ENCODE data around the gene ZFAND6. TPM values are rescaled to one million over a fixed set of nuclear protein-coding genes. Genes with fewer than 3 reads are reported as not detected.

ZFAND6 gene
- total RNA-seq, 2 donors from 2014 or later = 85.5 to 91.6 TPM

DNA sequence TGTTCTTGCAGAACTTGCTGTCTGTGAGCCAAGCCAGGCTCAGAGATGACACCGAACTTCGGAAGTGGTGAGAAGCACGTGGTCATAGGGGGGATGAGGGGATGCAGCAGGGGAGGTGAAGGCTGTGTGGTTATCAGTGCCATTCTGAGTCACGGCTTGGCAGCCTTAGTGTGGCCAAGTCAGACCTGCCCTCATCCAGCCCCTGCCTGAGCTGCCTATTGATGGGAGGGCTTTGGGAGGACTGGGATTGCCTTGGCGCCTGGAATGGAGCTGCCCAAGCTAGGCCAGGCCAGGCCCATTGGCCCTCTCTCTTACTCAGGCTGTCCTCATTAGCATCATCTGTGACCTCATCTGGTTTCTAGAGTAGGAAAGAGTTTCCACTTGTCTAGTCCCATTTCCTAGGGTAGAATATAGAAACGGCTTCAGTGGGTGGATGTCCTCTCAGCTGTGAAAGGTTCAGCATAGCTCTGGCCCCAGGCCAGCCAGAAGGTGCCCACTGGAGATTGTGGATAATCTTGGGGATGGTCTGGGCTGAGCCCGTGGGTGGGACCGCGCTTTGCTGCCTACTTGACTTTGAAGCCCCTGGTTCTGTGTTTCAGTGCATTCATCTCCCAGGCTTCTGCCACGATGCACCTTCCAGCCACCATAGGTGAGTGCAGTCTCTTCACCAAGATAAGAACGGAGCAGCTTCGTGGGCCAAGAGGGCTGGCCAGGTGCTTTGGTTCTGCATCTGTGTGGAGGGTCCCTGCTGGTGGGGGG lies 100.5 kb downstream of the ZFAND6 start:
- no peak for ATAC-seq
- H3K27ac Mint-ChIP-seq = peak overlapping the region; percentile 39

DNA sequence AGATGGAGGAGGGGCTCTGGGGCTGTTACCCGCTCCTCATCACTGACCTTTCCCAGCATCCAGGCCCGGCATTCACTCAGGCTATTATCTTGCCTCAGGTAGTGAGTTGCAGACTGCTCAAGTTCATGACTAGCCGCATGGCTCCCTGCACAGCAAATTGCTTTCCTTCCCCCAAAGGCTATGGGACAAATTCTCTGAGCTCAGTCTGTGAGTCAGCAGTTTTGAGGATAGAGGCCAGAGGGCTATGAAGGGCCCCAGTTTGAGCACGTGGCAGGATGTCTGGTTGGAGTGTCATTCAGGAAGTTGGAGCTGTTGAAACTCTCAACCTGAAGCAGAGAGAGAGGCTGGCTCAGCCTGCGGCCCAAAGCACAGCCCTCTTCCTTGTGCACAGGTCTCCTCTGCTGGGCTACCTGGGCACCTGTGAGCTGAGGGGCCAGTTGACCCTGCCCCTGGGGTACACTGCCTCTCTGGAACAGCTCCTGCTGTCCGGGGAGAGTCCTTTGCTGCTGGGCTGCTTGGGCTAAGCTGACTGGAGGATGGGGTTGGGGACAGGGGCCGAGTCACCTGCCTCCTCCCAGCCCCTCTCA lies 101.2 kb downstream of the ZFAND6 start:
- peak overlapping the region; percentile 39 for H3K27ac Mint-ChIP-seq
- peak; percentile 73 for ATAC-seq
- no peak for DNase-seq
- H3K4me3 Mint-ChIP-seq = no peak overlapping the region
- peaks cover 7% of the 10 kb centered on the region for H3K4me1 Mint-ChIP-seq
- no peaks in the 10 kb centered on the region for H3K9me3 ChIP-seq (ENCODE audit: control insufficient read depth, low read length, poor library complexity, severe bottlenecking)
- H3K36me3 Mint-ChIP-seq (ENCODE audit: low read depth) = peaks cover 6% of the 10 kb centered on the region
- H3K27me3 Mint-ChIP-seq = no peaks in the 10 kb centered on the region

More for the DNA sequence above, 100.5 kb downstream of the ZFAND6 start:
- Mint-ChIP-seq H3K36me3 (ENCODE audit: low read depth) (peaks cover 6% of the 10 kb centered on the region), H3K4me1 (peaks cover 9% of the 10 kb centered on the region), H3K27me3 (no peaks in the 10 kb centered on the region), H3K4me3 (no peak overlapping the region)
- DNase-seq = no peak
- no peaks in the 10 kb centered on the region for H3K9me3 ChIP-seq (ENCODE audit: control insufficient read depth, low read length, poor library complexity, severe bottlenecking)

DNA sequence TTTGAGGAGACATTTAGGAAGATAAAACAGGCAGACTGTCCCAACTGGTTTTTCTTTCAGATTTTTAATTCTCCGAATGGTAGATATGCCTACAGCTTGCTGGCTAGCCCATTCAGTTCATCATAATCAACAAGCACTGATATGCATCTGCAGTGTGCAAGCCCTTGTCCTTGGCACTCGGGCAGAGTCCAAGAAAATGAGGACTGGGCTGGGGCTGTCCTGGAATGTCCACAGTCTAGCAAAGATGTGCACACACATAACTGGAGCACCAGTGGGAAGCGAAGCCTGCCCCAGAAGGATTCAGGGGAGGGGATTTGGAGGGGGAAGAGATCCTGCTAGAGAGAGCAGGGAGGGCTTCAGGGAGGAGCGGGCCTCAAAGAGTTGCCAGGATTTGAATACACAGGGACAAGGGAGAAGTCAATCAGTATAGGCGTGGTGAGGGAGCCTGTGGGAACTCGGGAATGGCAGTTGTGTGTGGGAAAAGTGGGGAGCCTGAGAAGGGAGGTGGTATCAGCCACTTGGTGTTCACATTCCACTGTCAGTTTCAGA lies 102.1 kb downstream of the ZFAND6 start:
- peaks cover 6% of the 10 kb centered on the region for H3K36me3 Mint-ChIP-seq (ENCODE audit: low read depth)
- H3K27me3 Mint-ChIP-seq = no peaks in the 10 kb centered on the region
- peaks cover 7% of the 10 kb centered on the region for H3K4me1 Mint-ChIP-seq
- DNase-seq (no peak), ATAC-seq (no peak)
- H3K27ac Mint-ChIP-seq = peak overlapping the region; percentile 39
- H3K4me3 Mint-ChIP-seq = no peak overlapping the region
- no peaks in the 10 kb centered on the region for H3K9me3 ChIP-seq (ENCODE audit: control insufficient read depth, low read length, poor library complexity, severe bottlenecking)

DNA sequence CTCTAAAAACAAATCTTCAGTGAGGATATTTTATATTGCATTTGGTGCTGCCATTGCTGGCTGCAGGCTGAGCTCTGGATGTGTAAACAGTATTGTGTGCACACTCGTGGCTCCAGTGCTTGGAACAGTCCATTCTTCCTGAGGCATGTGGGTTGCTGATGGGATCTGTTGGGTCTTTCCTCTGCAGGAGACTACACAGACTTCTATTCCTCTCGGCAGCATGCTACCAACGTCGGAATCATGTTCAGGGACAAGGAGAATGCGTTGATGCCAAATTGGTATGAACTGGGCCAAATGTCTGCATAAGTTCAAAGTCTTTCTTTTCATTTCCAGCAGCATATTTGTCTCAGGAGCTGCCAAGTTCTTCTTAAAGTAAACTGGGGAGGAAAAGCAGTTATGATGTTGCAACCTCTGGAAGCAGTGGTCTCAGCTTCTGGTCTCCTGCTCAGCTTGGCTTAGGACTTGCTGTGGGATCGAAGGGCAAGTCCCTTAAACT lies 102.6 kb downstream of the ZFAND6 start:
- H3K9me3 ChIP-seq (ENCODE audit: control insufficient read depth, low read length, poor library complexity, severe bottlenecking) = no peaks in the 10 kb centered on the region
- no peak for ATAC-seq
- Mint-ChIP-seq H3K27me3 (no peaks in the 10 kb centered on the region), H3K36me3 (ENCODE audit: low read depth) (peaks cover 6% of the 10 kb centered on the region), H3K27ac (no peak overlapping the region), H3K4me1 (peaks cover 7% of the 10 kb centered on the region), H3K4me3 (no peak overlapping the region)
- DNase-seq = no peak

DNA sequence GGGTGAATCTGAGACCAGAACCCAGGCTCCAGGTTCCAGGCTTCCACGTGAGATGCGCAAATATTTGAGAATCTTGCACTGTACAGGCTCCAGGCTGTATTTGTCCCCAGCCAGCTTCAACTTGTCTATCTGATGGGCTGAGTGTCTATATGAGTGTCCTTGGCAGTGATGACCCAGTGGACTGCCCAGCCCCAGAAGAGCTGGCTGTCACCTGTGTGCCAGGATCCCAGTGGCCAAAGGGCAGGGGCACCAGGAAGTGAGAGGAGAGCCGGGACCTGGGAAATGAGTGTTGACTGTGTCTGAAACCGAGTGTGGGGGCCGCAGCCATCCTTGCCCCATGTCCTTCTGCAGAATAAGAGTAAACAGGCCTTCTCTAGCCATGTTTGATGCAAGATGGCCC lies 103.7 kb downstream of the ZFAND6 start:
- H3K27me3 Mint-ChIP-seq = no peaks in the 10 kb centered on the region
- no peak overlapping the region for H3K4me3 Mint-ChIP-seq
- no peak for ATAC-seq
- no peak overlapping the region for H3K27ac Mint-ChIP-seq
- peaks cover 7% of the 10 kb centered on the region for H3K4me1 Mint-ChIP-seq
- peaks cover 6% of the 10 kb centered on the region for H3K36me3 Mint-ChIP-seq (ENCODE audit: low read depth)
- no peak for DNase-seq
- no peaks in the 10 kb centered on the region for H3K9me3 ChIP-seq (ENCODE audit: control insufficient read depth, low read length, poor library complexity, severe bottlenecking)

DNA sequence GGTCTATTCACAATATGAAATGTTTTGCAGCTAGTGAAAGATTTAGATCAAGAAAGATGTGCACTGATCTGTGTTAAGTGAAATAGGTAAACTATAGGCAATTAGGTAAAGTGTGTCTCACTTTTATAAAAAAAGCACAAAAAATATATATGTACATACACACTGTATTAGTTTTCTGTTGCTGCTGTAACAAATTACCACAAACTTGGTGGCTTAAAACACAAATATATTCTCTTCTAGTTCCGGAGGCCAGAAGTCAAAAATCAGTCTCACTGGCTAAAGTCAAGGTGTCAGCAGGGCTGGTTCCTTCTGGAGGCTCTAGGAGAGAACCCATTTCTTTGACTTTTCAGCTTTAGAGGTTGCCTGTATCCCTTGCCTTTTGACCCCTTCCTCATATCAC lies 104.4 kb downstream of the ZFAND6 start:
- Mint-ChIP-seq H3K27me3 (no peaks in the 10 kb centered on the region), H3K36me3 (ENCODE audit: low read depth) (peaks cover 6% of the 10 kb centered on the region), H3K4me3 (no peak overlapping the region), H3K27ac (no peak overlapping the region), H3K4me1 (peaks cover 7% of the 10 kb centered on the region)
- no peak for ATAC-seq
- H3K9me3 ChIP-seq (ENCODE audit: control insufficient read depth, low read length, poor library complexity, severe bottlenecking) = no peaks in the 10 kb centered on the region
- DNase-seq = no peak

DNA sequence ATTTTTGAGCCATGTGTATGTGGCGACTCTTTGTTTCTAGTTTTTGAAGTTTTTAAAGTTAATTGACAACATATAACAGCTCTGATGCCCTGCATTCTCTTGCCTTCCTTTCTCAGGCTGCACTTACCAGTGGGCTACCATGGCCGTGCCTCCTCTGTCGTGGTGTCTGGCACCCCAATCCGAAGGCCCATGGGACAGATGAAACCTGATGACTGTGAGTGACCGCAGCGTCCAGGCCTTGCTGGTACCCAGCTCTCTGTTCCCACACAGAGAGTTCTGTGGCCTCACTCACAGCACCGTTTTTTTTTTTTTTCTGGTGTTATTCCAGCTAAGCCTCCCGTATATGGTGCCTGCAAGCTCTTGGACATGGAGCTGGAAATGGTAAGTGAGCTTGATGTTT lies 108.5 kb downstream of the ZFAND6 start:
- Mint-ChIP-seq H3K27me3 (no peaks in the 10 kb centered on the region), H3K27ac (no peak overlapping the region), H3K4me3 (peak overlapping the region; percentile 49), H3K36me3 (ENCODE audit: low read depth) (peaks cover 2% of the 10 kb centered on the region), H3K4me1 (peaks cover under 1% of the 10 kb centered on the region)
- H3K9me3 ChIP-seq (ENCODE audit: control insufficient read depth, low read length, poor library complexity, severe bottlenecking) = no peaks in the 10 kb centered on the region
- DNase-seq = no peak
- ATAC-seq = no peak

DNA sequence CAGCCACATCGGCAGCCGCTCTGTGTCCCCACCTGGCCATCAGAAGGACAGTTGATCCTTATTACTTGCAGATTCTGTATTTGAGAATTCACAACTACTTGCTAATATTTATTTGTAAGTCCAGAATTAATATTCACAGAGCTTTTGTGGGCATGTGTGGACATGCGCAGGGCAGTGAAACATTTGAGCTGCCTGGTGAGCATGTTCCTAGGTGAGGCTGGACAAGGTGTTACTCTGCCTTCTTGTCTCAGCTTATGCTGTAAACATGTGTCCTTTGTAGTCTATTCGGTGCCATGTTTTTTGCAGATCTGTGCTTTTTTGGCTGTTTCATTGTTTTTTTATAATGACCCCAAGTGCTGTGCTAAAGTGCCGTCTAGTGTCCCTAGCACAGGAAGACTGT lies 108.9 kb downstream of the ZFAND6 start:
- no peak overlapping the region for H3K27ac Mint-ChIP-seq
- DNase-seq (no peak), ATAC-seq (no peak)
- H3K4me1 Mint-ChIP-seq = no peaks in the 10 kb centered on the region
- H3K27me3 Mint-ChIP-seq = no peaks in the 10 kb centered on the region
- H3K4me3 Mint-ChIP-seq = no peak overlapping the region
- peaks cover 2% of the 10 kb centered on the region for H3K36me3 Mint-ChIP-seq (ENCODE audit: low read depth)
- H3K9me3 ChIP-seq (ENCODE audit: control insufficient read depth, low read length, poor library complexity, severe bottlenecking) = no peaks in the 10 kb centered on the region

DNA sequence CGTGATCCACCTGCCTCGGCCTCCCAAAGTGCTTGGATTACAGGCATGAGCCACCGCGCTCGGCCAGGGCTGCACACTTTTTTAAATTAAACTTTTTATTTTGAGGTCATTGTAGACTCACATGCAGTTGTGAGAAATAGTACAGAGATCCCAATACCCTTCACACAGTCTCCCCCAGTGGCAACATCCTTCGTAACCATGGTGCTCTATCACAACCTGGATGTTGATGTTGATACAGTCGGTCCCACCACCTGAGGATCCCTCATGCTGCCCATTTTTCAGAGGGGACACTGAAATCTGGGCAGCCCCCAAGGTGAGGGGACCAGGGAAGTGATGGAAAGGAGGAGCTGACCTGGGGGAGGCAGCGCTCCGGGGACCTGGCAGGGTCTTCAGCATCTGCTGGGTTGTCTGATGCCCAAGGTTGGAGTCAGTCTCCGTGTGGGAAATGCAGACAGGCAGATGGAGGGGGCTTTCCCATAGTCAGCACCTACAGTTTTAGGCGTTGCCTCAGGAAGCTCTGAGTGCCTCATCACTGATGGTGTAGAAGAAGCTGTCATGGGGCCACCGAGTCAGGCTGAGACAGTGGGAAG lies 110.4 kb downstream of the ZFAND6 start:
- H3K27me3 Mint-ChIP-seq = no peaks in the 10 kb centered on the region
- H3K27ac Mint-ChIP-seq = no peak overlapping the region
- DNase-seq (no peak), ATAC-seq (no peak)
- no peak overlapping the region for H3K4me3 Mint-ChIP-seq
- no peaks in the 10 kb centered on the region for H3K36me3 Mint-ChIP-seq (ENCODE audit: low read depth)
- no peaks in the 10 kb centered on the region for H3K9me3 ChIP-seq (ENCODE audit: control insufficient read depth, low read length, poor library complexity, severe bottlenecking)
- no peaks in the 10 kb centered on the region for H3K4me1 Mint-ChIP-seq

DNA sequence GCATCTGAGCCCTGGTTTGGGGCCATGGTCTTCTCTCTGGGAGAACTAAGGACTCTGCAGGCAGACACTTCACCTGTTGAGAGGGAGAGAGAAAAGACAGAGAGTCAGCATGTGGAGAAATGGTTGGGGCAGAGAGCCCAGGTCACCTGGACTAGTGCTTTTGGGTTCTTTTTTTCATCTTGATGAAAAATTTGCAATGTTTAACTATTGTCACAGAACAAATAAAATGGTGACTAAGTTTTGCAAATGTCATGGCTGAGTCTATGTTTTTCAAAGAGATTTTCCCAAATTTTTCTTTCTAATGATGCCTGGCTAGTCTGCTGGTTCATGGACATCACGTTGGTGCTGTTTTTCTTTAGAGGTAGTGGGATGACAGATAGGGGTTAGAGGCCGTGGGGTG lies 111.1 kb downstream of the ZFAND6 start:
- H3K9me3 ChIP-seq (ENCODE audit: control insufficient read depth, low read length, poor library complexity, severe bottlenecking) = no peaks in the 10 kb centered on the region
- no peaks in the 10 kb centered on the region for H3K4me1 Mint-ChIP-seq
- ATAC-seq (no peak), DNase-seq (no peak)
- H3K27me3 Mint-ChIP-seq = no peaks in the 10 kb centered on the region
- H3K36me3 Mint-ChIP-seq (ENCODE audit: low read depth) = no peaks in the 10 kb centered on the region
- H3K27ac Mint-ChIP-seq = no peak overlapping the region
- H3K4me3 Mint-ChIP-seq = no peak overlapping the region

DNA sequence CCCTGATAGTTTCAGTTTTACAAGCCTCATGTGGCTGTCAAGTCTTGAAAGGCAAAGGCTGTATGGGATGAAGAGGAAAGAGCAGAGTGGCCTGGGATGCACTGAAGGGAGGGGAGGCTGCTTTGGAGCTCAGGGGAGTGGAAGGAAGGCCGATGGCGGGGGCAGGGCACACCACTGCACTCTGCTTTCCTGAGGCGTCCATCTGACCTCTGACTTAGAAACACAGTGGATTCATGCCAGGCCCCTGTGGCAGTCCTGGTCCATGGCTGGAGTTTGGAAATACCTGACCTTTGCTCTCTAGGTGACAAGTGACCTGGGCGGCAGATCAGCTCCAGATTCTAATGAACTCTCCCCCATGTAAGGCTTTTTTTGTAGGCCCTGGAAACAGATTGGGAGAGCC lies 112.3 kb downstream of the ZFAND6 start:
- Mint-ChIP-seq H3K4me1 (no peaks in the 10 kb centered on the region), H3K36me3 (ENCODE audit: low read depth) (peaks cover 2% of the 10 kb centered on the region), H3K27ac (no peak overlapping the region), H3K4me3 (no peak overlapping the region), H3K27me3 (no peaks in the 10 kb centered on the region)
- ATAC-seq (no peak), DNase-seq (no peak)
- no peaks in the 10 kb centered on the region for H3K9me3 ChIP-seq (ENCODE audit: control insufficient read depth, low read length, poor library complexity, severe bottlenecking)

DNA sequence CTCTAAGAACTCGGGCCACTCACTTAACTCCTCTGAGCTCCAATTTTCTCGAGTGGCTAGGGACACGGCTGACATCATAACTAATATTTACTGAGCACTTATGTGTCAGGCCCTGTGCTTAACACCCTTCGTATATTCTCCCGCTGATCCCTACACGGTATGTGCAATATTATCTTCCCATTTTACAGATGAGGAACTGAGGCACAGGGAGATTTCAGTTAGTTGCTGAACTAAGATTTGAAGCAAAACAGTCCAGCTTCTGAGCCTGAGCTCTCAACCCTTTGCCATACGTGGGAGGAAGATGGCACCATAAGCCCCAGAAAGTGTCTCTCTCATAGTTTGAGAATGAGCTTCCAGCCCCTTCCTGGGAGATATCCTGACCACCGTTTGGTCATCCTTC lies 112.9 kb downstream of the ZFAND6 start:
- DNase-seq (no peak), ATAC-seq (no peak)
- no peaks in the 10 kb centered on the region for H3K9me3 ChIP-seq (ENCODE audit: control insufficient read depth, low read length, poor library complexity, severe bottlenecking)
- Mint-ChIP-seq H3K27me3 (no peaks in the 10 kb centered on the region), H3K4me3 (no peak overlapping the region), H3K27ac (no peak overlapping the region), H3K4me1 (no peaks in the 10 kb centered on the region), H3K36me3 (ENCODE audit: low read depth) (peaks cover 2% of the 10 kb centered on the region)

DNA sequence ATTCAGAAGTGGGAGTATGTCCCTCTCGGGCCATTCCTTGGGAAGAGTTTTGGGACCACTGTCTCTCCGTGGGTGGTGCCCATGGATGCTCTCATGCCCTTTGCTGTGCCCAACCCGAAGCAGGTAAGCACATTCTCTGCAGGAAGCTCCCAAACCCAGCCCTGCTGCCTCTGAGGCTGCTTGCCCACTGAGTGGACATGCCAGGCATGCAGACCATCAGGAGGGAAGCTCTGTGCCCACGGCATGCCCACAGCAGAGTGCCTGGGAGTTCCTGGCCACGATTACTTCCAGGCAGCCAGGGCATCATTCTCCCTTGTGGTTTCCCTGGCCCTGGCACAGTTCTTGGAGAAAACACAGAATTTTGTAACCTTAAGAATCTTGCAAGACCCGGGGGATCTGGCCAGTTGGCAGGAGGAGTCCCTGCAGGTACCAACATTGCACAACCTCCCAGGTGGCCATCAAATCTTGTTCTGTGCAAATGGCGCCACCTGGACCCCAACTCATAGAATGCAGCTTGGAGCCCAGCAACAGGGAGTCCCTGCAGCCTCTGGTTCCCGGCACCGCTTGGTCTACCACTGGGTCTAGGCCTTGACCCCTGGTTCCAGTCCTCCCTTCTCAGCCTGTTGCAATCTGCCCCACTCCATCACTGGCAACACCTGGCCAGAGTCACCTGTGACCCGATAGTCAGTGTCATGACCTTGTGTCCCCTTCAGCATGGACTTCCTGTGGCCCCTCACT lies 113.7 kb downstream of the ZFAND6 start:
- Mint-ChIP-seq H3K36me3 (ENCODE audit: low read depth) (peaks cover 2% of the 10 kb centered on the region), H3K27me3 (no peaks in the 10 kb centered on the region), H3K4me1 (no peaks in the 10 kb centered on the region), H3K27ac (no peak overlapping the region), H3K4me3 (no peak overlapping the region)
- no peaks in the 10 kb centered on the region for H3K9me3 ChIP-seq (ENCODE audit: control insufficient read depth, low read length, poor library complexity, severe bottlenecking)
- DNase-seq = peak; percentile 27 to 59 (median 30)
- ATAC-seq = peak; percentile 77

Data from T-helper 17 cell (primary cell).